H1 (cell line): Measurements from ENCODE around the gene APOL2. TPM values are rescaled to one million over a fixed set of nuclear protein-coding genes. Genes with fewer than 3 reads are reported as not detected.

Source experiments
- CTCF ChIA-PET: fragments of 300-600 bp; sonication (Branson Sonifier 250); formaldehyde crosslinking; loops from one replicate; lab custom pipeline; 2021; ENCODE audit not compliant: partially characterized antibody; lab: Charles Lee
- POLR2A ChIA-PET: fragments of 300-600 bp; sonication (Branson Sonifier 250); formaldehyde crosslinking; loops from one replicate; lab custom pipeline; 2021; ENCODE audit warnings: inconsistent platforms; ENCODE audit not compliant: partially characterized antibody; lab: Charles Lee
- DNase-seq, 2 experiments: peaks; one replicate each; pipeline versions ENCODE4 v3.0.0 to v3.0.0-alpha.2; 2010 to 2022; ENCODE audit warnings: low spot score in 2 of 2, low read depth in 1 of 2, mixed read lengths in 1 of 2
- FAIRE-seq: peaks from 2 replicates; lab custom pipeline; 2011; peaks lifted over from hg19 to GRCh38; lab: Jason Lieb, UNC
- H2AFZ ChIP-seq: 2 replicates; pipeline ENCODE4 v1.8.1; 2012; ENCODE audit warnings: low read length, inconsistent platforms
- H2AK5ac ChIP-seq: 2 replicates; pipeline ENCODE4 v1.6.1; 2013; ENCODE audit warnings: low read depth, low read length
- H2BK120ac ChIP-seq: replicated peaks from 2 replicates; pipeline ENCODE3; 2013; ENCODE audit warnings: low read depth, low read length, inconsistent platforms
- H2BK12ac ChIP-seq: 2 replicates; pipeline ENCODE4 v1.6.1; 2013; ENCODE audit warnings: low read depth, low read length
- H2BK15ac ChIP-seq: 2 replicates; pipeline ENCODE4 v1.6.1; 2013; ENCODE audit warnings: low read length
- H2BK20ac ChIP-seq: 2 replicates; pipeline ENCODE4 v1.6.1; 2013; ENCODE audit warnings: low read length
- H2BK5ac ChIP-seq: 2 replicates; pipeline ENCODE4 v1.6.1; 2013; ENCODE audit warnings: low read depth, low read length
- H3K14ac ChIP-seq: 2 replicates; pipeline ENCODE4 v1.6.1; 2013; ENCODE audit warnings: inconsistent platforms; ENCODE audit not compliant: insufficient read length
- H3K18ac ChIP-seq: 2 replicates; pipeline ENCODE4 v1.6.1; 2013; ENCODE audit warnings: low read length; ENCODE audit errors: extremely low read depth
- H3K23ac ChIP-seq: 2 replicates; pipeline ENCODE4 v1.6.1; 2013; ENCODE audit warnings: inconsistent platforms; ENCODE audit not compliant: insufficient read length
- H3K23me2 ChIP-seq: 2 replicates; pipeline ENCODE4 v1.6.1; 2013; ENCODE audit warnings: low read depth, low read length
- H3K27ac ChIP-seq: 2 replicates; pipeline ENCODE4 v1.6.1; 2011; ENCODE audit warnings: low read depth, low read length, inconsistent platforms
- H3K27me3 ChIP-seq, 4 experiments: replicated peaks in 1 of 4; 1 replicate in 1 of 4; 2 replicates in 3 of 4; pipeline versions ENCODE4 v1.6.1 to v1.8.1; 2011 to 2013; ENCODE audit warnings: low read length in 3 of 4, mild to moderate bottlenecking in 3 of 4, inconsistent platforms in 2 of 4, mixed read lengths in 2 of 4, moderate library complexity in 1 of 4; ENCODE audit not compliant: control insufficient read depth in 3 of 4, insufficient read depth in 3 of 4; ENCODE audit errors: extremely low read depth in 1 of 4
- H3K36me3 ChIP-seq, 4 experiments: 2 replicates each; pipeline versions ENCODE4 v1.6.1 to v1.8.1; 2011 to 2013; ENCODE audit warnings: mild to moderate bottlenecking in 4 of 4, low read length in 3 of 4, moderate library complexity in 2 of 4, control low read depth in 1 of 4, inconsistent platforms in 1 of 4; ENCODE audit not compliant: insufficient read depth in 4 of 4, control insufficient read depth in 2 of 4
- H3K4ac ChIP-seq: replicated peaks from 2 replicates; pipeline ENCODE3; 2013; ENCODE audit warnings: low read length, low read depth, mixed read lengths, inconsistent platforms; ENCODE audit not compliant: insufficient read length
- H3K4me1 ChIP-seq, 4 experiments: replicated peaks in 1 of 4; 1 replicate in 1 of 4; 2 replicates in 3 of 4; pipeline versions ENCODE4 v1.6.1 to v1.8.1; 2011 to 2013; ENCODE audit warnings: low read length in 3 of 4, inconsistent platforms in 2 of 4, mixed read lengths in 1 of 4; ENCODE audit not compliant: insufficient read depth in 4 of 4, control insufficient read depth in 3 of 4
- H3K4me2 ChIP-seq, 2 experiments: 2 replicates each; pipeline versions ENCODE4 v1.6.1 to v1.8.1; 2011 to 2013; ENCODE audit warnings: low read depth in 2 of 2, low read length in 2 of 2, control low read depth in 1 of 2, inconsistent platforms in 1 of 2, mild to moderate bottlenecking in 1 of 2; ENCODE audit not compliant: insufficient read depth in 1 of 2
- H3K4me3 ChIP-seq, 4 experiments: fragments of 200-600, 300-600 bp in 1 of 4; sonication (generic), shearing (Covaris generic), sonication (Bioruptor Twin) in 1 of 4; 2 replicates each; pipeline versions ENCODE4 v1.5.1 to v1.8.1; 2011 to 2016; ENCODE audit warnings: low read length in 4 of 4, low read depth in 3 of 4, control low read depth in 2 of 4, inconsistent platforms in 2 of 4, mild to moderate bottlenecking in 2 of 4, mixed read lengths in 1 of 4, moderate library complexity in 1 of 4; ENCODE audit not compliant: insufficient read depth in 2 of 4; ENCODE audit errors: extremely low read depth in 1 of 4
- H3K56ac ChIP-seq: replicated peaks from 2 replicates; pipeline ENCODE3; 2013; ENCODE audit warnings: low read depth, mild to moderate bottlenecking, mixed read lengths, low read length, inconsistent platforms; ENCODE audit not compliant: insufficient read length
- H3K79me1 ChIP-seq: 2 replicates; pipeline ENCODE4 v1.6.1; 2013; ENCODE audit warnings: low read depth, low read length, control low read depth
- H3K79me2 ChIP-seq, 2 experiments: 2 replicates each; pipeline versions ENCODE4 v1.6.1 to v1.8.1; 2012 to 2013; ENCODE audit warnings: low read length in 2 of 2, mild to moderate bottlenecking in 2 of 2, inconsistent platforms in 1 of 2; ENCODE audit not compliant: insufficient read depth in 2 of 2, control insufficient read depth in 1 of 2
- H3K9ac ChIP-seq, 4 experiments: replicated peaks in 1 of 4; 1 replicate in 1 of 4; 2 replicates in 3 of 4; pipeline versions ENCODE4 v1.6.1 to v1.8.1; 2011 to 2013; ENCODE audit warnings: low read depth in 3 of 4, low read length in 3 of 4, control low read depth in 2 of 4, mild to moderate bottlenecking in 2 of 4, moderate library complexity in 2 of 4, inconsistent platforms in 1 of 4; ENCODE audit errors: extremely low read depth in 1 of 4
- H3K9me3 ChIP-seq, 2 experiments: 2 replicates each; pipeline versions ENCODE4 v1.6.1 to v1.8.1; 2012 to 2013; ENCODE audit warnings: mild to moderate bottlenecking in 2 of 2, moderate library complexity in 2 of 2, control low read depth in 1 of 2, inconsistent platforms in 1 of 2, low read depth in 1 of 2, low read length in 1 of 2, mixed read lengths in 1 of 2; ENCODE audit not compliant: insufficient read depth in 2 of 2
- H4K20me1 ChIP-seq, 2 experiments: replicated peaks in 1 of 2; 2 replicates each; pipeline versions ENCODE3 to v1.8.1; 2011 to 2013; ENCODE audit warnings: inconsistent platforms in 2 of 2, low read length in 2 of 2, mild to moderate bottlenecking in 1 of 2; ENCODE audit not compliant: insufficient read depth in 2 of 2, control insufficient read depth in 1 of 2
- H4K5ac ChIP-seq: 2 replicates; pipeline ENCODE4 v1.6.1; 2013; ENCODE audit warnings: low read length, low read depth, mixed read lengths, inconsistent platforms; ENCODE audit not compliant: insufficient read length
- H4K8ac ChIP-seq: 2 replicates; pipeline ENCODE4 v1.8.0; 2013; ENCODE audit warnings: mild to moderate bottlenecking, moderate library complexity, low read length, inconsistent platforms; ENCODE audit not compliant: insufficient read depth; ENCODE audit errors: extremely low read depth
- H4K91ac ChIP-seq: replicated peaks from 2 replicates; pipeline ENCODE3; 2013; ENCODE audit warnings: low read length, mixed read lengths, inconsistent platforms; ENCODE audit not compliant: insufficient read length
- ASH2L ChIP-seq: fragments of 200-600, 300-600 bp; sonication (generic); IDR thresholded peaks from one replicate; pipeline ENCODE4 v1.7.1; 2017; ENCODE audit warnings: low read length
- ATF3 ChIP-seq: IDR thresholded peaks from 2 replicates; pipeline ENCODE4 v1.6.1; 2011; ENCODE audit warnings: low read depth, mild to moderate bottlenecking, low read length; ENCODE audit not compliant: insufficient read depth
- BCL11A ChIP-seq, 2 experiments: IDR thresholded peaks; one replicate each; pipeline ENCODE4 v1.6.1; 2011; ENCODE audit warnings: low read depth in 2 of 2, low read length in 2 of 2, mild to moderate bottlenecking in 2 of 2
- CTCF ChIP-seq, 3 experiments: IDR thresholded peaks; 1 replicate in 2 of 3; 2 replicates in 1 of 3; pipeline versions ENCODE4 v1.5.1 to v1.6.1; 2011; ENCODE audit warnings: low read length in 3 of 3, mild to moderate bottlenecking in 3 of 3, inconsistent platforms in 2 of 3, low read depth in 1 of 3, moderate library complexity in 1 of 3; ENCODE audit not compliant: insufficient read depth in 1 of 3; ENCODE audit errors: control extremely low read depth in 1 of 3
- EZH2 ChIP-seq: fragments of 200-600 bp; sonication (generic); IDR thresholded peaks from 2 replicates; pipeline ENCODE4 v1.7.1; 2012; ENCODE audit warnings: low read depth, mild to moderate bottlenecking, moderate library complexity, low read length, inconsistent platforms; ENCODE audit not compliant: severe bottlenecking
- MAFK ChIP-seq: IDR thresholded peaks from 2 replicates; pipeline ENCODE4 v1.6.1; 2012; ENCODE audit warnings: low read depth, mild to moderate bottlenecking, improper control_type of control experiment, low read length
- SIRT6 ChIP-seq: IDR thresholded peaks from one replicate; pipeline ENCODE4 v1.7.1; 2012; ENCODE audit warnings: low read length, inconsistent platforms
- SRF ChIP-seq: IDR thresholded peaks from 2 replicates; pipeline ENCODE4 v1.6.1; 2011; ENCODE audit warnings: mild to moderate bottlenecking, low read depth, low read length, moderate library complexity
- WGBS, 2 experiments: shearing (Covaris generic) in 1 of 2; methylation state at CpG; one replicate each; pipeline versions ENCODE4 v1.1.6 to v1.1.7; 2013 to 2015; ENCODE audit warnings: low lambda C conversion rate in 2 of 2, mixed read lengths in 2 of 2, inconsistent platforms in 1 of 2, low coverage in 1 of 2, missing lambda C conversion rate in 1 of 2; ENCODE audit not compliant: insufficient replicate concordance in 2 of 2, insufficient coverage in 1 of 2, insufficient read length in 1 of 2; ENCODE audit errors: extremely low coverage in 1 of 2, missing lambda C conversion rate in 1 of 2; 5-methylcytosine and 5-hydroxymethylcytosine counted together
- polyA plus RNA-seq, 7 experiments: library from polyadenylated mRNA; depleted of rRNA in 3 of 7; stranded (reverse) in 5 of 7; unstranded in 2 of 7; fragments of >200 nt in 5 of 7; fragments of 200-250 nt in 2 of 7; gene quantifications; 1 replicate in 5 of 7; 2 replicates in 1 of 7; 4 replicates in 1 of 7; pipeline versions ENCODE4 v1.2.1 to v1.2.3, GENCODE V29; 2011 to 2013; ENCODE audit warnings: missing spikeins in 2 of 7, mixed read lengths in 2 of 7
- total RNA-seq: library from RNA; stranded (reverse); fragmentation: NEBNext Ultra II Directional; extraction: Animal tissue kit (Norgen Biotek cat#: 25700); gene quantifications from 2 replicates; pipeline ENCODE4 v1.2.1, GENCODE V29; 2021

APOL2 gene
- total and polyA plus RNA-seq, 2 of the 8 experiments (the other 6 are each of a cell fraction or from before 2014, with no cell fraction given) = 8.1 to 11.0 TPM

- no peaks in the 10 kb centered on the region for H4K20me1 ChIP-seq
- no peak overlapping the region for H3K18ac ChIP-seq
- no peaks in the 10 kb centered on the region for H3K27me3 ChIP-seq
- H4K8ac ChIP-seq = no peak overlapping the region
- no peak overlapping the region for H3K23ac ChIP-seq
- H3K4me1 ChIP-seq = no peaks in the 10 kb centered on the region
- POLR2A ChIA-PET = no interaction called here
- no peak overlapping the region for H2BK15ac ChIP-seq
- no peak overlapping the region for H3K4me2 ChIP-seq
- H2BK120ac ChIP-seq = no peak overlapping the region
- 64% methylated on average over 4 of the region's 4 CpGs; no CpG with 5 or more reads in 1 of the 2 experiments for WGBS, 2 experiments
- no peak overlapping the region for H4K91ac ChIP-seq
- no peak overlapping the region for H2AFZ ChIP-seq
- no peaks in the 10 kb centered on the region for H3K79me1 ChIP-seq
- H2AK5ac ChIP-seq = no peak overlapping the region
- H3K36me3 ChIP-seq = no peaks in the 10 kb centered on the region
- no peak overlapping the region for H2BK20ac ChIP-seq
- H3K79me2 ChIP-seq = no peaks in the 10 kb centered on the region
- H3K4me3 ChIP-seq = no peak overlapping the region
- CTCF ChIA-PET = no interaction called here
- no peak for FAIRE-seq
- no peak for TF ChIP-seq ASH2L
- no peak for TF ChIP-seq SRF
- no peak for TF ChIP-seq ATF3
- TF ChIP-seq MAFK = no peak
- TF ChIP-seq CTCF (IDR thresholded peaks at IDR 0.05; ENCODE audit: control extremely low read depth in 1 of 3, insufficient read depth in 1 of 3, low read depth in 1 of 3, low read length in 3 of 3) = no peak
- TF ChIP-seq EZH2 = no peak
- TF ChIP-seq BCL11A (IDR thresholded peaks at IDR 0.05; ENCODE audit: low read depth in 2 of 2, low read length in 2 of 2) = no peak
- no peak for TF ChIP-seq SIRT6
- H3K9ac ChIP-seq = no peak overlapping the region
- no peak overlapping the region for H3K4ac ChIP-seq
- no peak for DNase-seq
- H3K56ac ChIP-seq = no peak overlapping the region
- H2BK12ac ChIP-seq = no peak overlapping the region
- H3K27ac ChIP-seq = no peak overlapping the region
- no peak overlapping the region for H2BK5ac ChIP-seq
- no peak overlapping the region for H4K5ac ChIP-seq
- peaks cover 3 to 7% of the 10 kb centered on the region in 2 experiments; a peak in 3 of 4 replicates for H3K9me3 ChIP-seq
- no peaks in the 10 kb centered on the region for H3K23me2 ChIP-seq
- H3K14ac ChIP-seq = no peak overlapping the region
Observed at GRCh38 chr22:36245805-36246356, 6.6 kb upstream of the APOL2 start.
